ENCODE measurements around the gene CCBE1. TPM values are rescaled to one million over a fixed set of nuclear protein-coding genes. Genes with fewer than 3 reads are reported as not detected.

The CCBE1 gene
- total and polyA plus RNA-seq, 10 donors = 0.06 to 0.93 (median 0.23) TPM

DNA sequence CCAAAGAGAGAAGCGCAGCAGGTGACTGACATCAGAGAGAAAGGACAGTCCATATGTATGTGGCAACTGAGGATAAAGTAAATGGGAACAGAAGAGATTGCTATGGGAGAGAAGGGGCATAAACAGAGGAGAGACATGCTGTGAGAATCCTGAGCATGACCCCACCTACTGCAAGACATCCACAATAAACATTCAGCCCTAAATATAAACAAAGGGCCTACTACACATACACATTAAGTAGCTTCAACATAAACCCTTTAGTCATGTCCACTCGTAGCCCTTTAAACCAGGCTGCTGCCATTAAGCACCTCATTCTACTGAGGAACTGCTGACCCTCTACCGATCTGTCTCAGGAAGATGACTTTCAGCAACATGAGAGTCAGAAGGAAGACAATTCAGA, 32.9 kb downstream of the CCBE1 start:
- Histone ChIP-seq H3K4me3 (peak overlapping the region in 1 of 8 donors; percentile 2), H3K4me1 (no peaks in the 10 kb centered on the region), H3K27me3 (replicated peaks in 1 of 7) (peaks cover 0 to 3% (median 0%) of the 10 kb centered on the region in 7 donors), H3K27ac (no peak overlapping the region), H3K9me3 (no peaks in the 10 kb centered on the region), H3K36me3 (no peaks in the 10 kb centered on the region)
- TF ChIP-seq POLR2A (IDR thresholded peaks at IDR 0.05) (no peak), POLR2AphosphoS5 (IDR thresholded peaks at IDR 0.05) (no peak), CTCF (IDR thresholded peaks at IDR 0.05 in 8 of 11, conservative IDR thresholded peaks at IDR 0.05 in 3 of 11) (no peak)
- intact Hi-C loops (cut with DNase I; ENCODE audit: low total_unique reads) = no loop called here
- WGBS, 5 donors = 69 to 87% (median 77%) methylated on average over 3 of the region's 3 CpGs
- DNase-seq = no peak

DNA sequence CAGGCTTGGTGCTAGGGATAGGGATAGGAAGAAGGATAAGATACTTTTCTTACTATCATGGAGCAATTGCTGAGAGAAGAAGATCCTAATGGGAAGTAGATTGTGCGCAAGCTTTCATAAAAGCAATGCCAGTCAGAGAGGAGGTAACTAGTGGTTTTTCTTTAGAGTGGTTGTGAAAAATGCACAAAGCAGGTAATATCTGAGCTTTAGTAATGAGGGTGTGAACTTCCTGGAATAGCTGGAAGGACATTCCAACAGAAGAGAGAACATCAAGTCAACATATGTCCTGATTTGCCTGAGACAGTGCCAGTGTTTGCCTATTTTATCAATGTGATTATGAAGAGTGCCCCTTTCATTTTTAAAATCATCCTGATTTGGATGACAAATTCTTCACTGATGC, 34.1 kb downstream of the CCBE1 start:
- Histone ChIP-seq H3K4me1 (no peaks in the 10 kb centered on the region), H3K36me3 (no peaks in the 10 kb centered on the region), H3K9me3 (no peaks in the 10 kb centered on the region), H3K4me3 (no peak overlapping the region), H3K27ac (no peak overlapping the region), H3K27me3 (replicated peaks in 1 of 7) (no peaks in the 10 kb centered on the region)
- no peak for DNase-seq
- TF ChIP-seq CTCF (IDR thresholded peaks at IDR 0.05 in 8 of 11, conservative IDR thresholded peaks at IDR 0.05 in 3 of 11) (no peak), POLR2A (IDR thresholded peaks at IDR 0.05) (no peak), POLR2AphosphoS5 (IDR thresholded peaks at IDR 0.05) (no peak)
- intact Hi-C loops (cut with DNase I; ENCODE audit: low total_unique reads) = no loop called here
- WGBS, 5 donors = 95 to 100% (median 98%) methylated on average over 1 of the region's 1 CpG

GRCh38 chr18:59661891-59662701, 35.1 kb downstream of the CCBE1 start:
- Histone ChIP-seq H3K27ac (no peak overlapping the region), H3K27me3 (replicated peaks in 1 of 7) (no peaks in the 10 kb centered on the region), H3K9me3 (no peaks in the 10 kb centered on the region), H3K4me3 (no peak overlapping the region), H3K36me3 (no peaks in the 10 kb centered on the region), H3K4me1 (no peaks in the 10 kb centered on the region)
- DNase-seq = no peak
- WGBS, 5 donors = 54 to 72% (median 62%) methylated on average over 2 of the region's 2 CpGs
- intact Hi-C loops (cut with DNase I; ENCODE audit: low total_unique reads) = no loop called here
- no peak for TF ChIP-seq POLR2A (IDR thresholded peaks at IDR 0.05)
- TF ChIP-seq POLR2AphosphoS5 (IDR thresholded peaks at IDR 0.05) = no peak
- no peak for TF ChIP-seq CTCF (IDR thresholded peaks at IDR 0.05 in 8 of 11, conservative IDR thresholded peaks at IDR 0.05 in 3 of 11)

DNA sequence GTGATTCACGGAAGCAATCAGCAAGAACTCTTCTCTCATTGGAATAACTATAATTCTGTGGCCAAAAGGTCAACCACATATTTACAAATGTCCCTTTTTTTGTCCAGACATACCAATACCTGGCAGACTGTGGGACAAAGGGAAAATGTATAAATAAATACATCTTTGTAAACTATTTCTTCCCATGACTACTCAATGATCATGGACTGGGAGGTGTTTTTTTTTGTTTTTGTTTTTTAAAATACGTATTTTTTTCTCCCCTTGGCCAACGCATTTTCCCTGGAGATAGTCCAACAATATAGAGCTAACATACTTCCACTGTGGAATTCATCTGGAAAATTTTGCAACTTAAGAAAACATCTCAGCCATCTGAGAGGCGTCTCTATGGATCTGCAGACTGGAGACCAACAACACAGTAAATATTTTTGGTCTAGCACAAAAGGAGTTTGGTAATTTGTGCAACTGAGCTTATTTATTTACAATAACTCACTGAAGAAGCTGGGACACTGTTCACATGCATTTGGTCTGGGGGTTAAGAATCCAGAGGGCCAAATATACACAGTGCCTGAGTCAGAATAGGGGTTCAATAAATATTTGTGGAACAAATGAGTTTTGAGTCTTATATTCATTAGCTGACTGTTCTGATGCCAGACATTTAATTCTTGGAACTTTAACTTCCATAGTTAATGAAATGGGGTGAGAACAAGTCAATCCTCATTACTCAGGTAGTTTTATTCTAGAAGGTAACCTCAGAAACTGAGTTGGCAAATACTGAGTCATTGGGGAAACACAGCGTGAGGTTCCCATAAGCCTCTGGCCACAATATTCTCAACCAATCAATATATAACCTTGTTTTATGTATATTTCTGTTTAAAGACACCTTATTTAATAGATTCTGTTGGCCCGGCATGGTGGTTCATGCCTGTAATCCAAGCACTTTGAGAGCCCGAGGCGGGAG, 36.2 kb downstream of the CCBE1 start:
- no peak for TF ChIP-seq POLR2AphosphoS5 (IDR thresholded peaks at IDR 0.05)
- TF ChIP-seq CTCF (IDR thresholded peaks at IDR 0.05 in 8 of 11, conservative IDR thresholded peaks at IDR 0.05 in 3 of 11) = no peak
- TF ChIP-seq POLR2A (IDR thresholded peaks at IDR 0.05) = no peak
- Histone ChIP-seq H3K4me3 (no peak overlapping the region), H3K9me3 (no peaks in the 10 kb centered on the region), H3K27ac (no peak overlapping the region), H3K36me3 (no peaks in the 10 kb centered on the region), H3K4me1 (no peaks in the 10 kb centered on the region), H3K27me3 (replicated peaks in 1 of 7) (no peaks in the 10 kb centered on the region)
- 76 to 88% (median 84%) methylated on average over 8 of the region's 8 CpGs for WGBS, 5 donors
- no peak for DNase-seq
- intact Hi-C loops (cut with DNase I; ENCODE audit: low total_unique reads) = no loop called here
